CD4-positive, alpha-beta T cell treated with Interleukin-21 for 1 hour (primary cell): ENCODE results near the gene MAPRE3.

Experiments used
- DNase-seq: peaks from one replicate; pipeline ENCODE4 v3.0.0-alpha.2; 2020

MAPRE3 gene

GRCh38 chr2:27019459-27019858, 49.0 kb downstream of the MAPRE3 start:
- DNase-seq, result no peak

DNA sequence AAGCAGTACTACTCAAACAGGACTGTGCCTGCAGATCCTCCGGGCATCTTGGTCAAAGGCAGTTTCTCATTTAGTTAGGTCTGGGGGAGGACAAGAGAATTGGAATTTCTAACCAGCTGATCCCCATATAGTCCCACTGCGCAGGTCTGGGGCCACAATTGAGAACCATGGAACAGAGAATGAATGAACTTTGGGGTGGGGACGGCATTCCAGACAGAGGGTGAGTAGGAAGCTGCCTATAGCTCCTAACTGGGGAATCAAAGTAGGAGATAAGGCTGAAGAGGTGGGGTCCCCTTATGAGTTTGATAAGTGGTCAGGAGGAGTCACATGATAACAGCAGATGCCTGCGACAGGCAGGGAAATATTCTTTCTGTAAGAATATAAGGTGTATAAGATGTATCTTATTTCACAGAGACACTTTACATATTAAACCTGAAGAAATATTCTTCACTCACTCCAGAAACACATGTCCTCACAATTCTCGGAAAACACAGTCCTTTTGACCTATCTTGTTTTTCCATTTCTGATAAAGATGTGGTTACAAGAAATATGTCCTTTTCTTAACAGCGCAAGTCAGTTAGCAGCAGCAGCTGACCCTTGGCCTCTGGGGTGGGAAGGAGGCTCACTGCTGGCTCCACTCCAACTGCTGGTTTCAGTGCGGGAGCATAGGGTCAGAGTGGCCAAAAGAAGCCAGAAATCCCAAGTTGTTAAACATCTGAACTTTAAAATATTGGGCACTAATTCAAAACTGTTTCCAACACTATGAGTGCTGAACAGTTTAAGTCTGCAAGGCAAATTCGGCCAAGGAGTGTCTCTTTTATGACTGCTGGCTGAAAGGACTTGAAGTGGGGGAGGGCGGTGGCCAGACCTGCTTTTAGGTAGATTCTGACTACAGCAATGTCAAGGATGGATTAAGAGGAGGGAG, 49.8 kb downstream of the MAPRE3 start:
- no peak for DNase-seq

DNA sequence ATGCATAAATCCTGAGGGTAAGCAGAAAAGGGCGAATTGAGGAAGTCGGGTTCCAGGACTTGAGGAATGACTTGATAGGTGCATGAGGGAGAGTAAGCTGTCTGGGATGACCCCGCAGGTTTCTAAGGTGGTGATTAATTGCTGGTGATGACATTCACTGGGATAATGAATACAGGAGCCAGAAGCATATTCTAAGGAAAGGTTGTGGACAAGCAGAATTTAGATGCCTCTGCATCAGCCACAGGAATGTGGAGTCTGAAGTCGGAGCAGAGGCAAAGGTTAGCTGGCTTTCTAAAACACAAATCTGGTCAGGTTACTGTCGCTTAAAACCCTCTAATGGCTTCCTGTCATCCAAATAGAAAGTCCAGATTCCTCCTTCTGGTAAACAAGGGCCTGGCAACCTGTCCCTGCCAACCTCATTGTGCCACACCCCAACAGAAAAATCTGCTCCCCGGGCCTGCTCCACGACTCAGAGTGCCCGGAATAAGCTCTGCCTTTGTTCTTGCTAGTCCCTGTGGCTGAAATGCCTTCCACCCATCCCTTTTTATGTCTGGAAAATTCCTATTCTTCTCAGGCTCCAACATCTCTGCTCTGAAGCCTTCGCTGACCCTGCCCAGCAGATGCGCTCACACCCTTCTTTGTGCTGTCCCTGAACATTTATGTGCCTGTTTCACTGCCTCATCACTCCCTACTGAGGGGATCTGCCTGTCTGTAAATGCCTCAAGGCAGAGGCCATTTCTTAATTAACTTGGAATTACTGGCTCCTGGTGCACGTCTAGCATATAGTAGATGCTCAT, 51.0 kb downstream of the MAPRE3 start:
- no peak for DNase-seq

DNA sequence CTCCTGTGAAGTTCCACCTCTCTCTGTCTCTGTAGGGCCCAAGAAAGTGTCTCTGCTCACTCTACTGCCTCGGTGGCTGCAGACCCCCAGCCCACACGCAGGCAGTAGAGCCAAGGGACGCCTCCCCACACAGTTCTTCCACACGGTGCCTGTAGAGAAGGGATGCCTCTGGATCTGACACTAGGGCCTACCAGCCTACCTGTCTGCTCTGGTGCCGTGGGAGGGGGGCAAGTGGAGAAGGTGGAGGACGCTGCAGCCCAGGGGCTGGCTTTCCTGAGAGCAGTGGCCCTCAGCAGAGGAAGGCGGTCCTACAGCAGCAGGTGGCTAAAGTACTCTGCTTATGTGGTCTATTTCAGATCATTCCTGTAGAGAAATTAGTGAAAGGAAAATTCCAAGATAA, 53.3 kb downstream of the MAPRE3 start:
- DNase-seq, result no peak

GRCh38 chr2:27024188-27024587, 53.8 kb downstream of the MAPRE3 start:
- DNase-seq, result no peak

DNA sequence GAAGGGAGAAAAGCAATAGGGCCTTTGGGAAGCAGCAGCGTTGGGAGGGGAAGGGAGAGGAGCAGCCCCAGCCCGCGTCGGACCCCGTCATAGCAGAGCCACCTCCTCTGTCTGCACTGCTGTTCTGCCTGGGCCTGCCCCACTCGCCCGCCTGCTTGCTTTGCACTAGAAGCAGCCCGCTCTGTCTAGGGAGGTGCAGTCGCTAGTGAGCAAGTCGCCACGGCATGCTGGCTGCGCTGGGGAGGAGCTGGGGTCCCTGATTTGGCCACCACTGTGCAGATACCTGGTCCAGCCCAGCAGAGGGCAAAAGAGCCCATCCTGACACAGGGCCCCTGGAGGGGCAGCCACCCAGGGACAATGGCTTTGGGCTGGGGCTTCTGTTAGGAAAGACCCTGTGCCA, 54.4 kb downstream of the MAPRE3 start:
- DNase-seq, result no peak

GRCh38 chr2:27025281-27025800, 54.9 kb downstream of the MAPRE3 start:
- no peak for DNase-seq

- DNase-seq, result no peak
Observed at GRCh38 chr2:27025861-27026851, 55.7 kb downstream of the MAPRE3 start.

GRCh38 chr2:27027211-27027651, 56.8 kb downstream of the MAPRE3 start:
- DNase-seq, result no peak

GRCh38 chr2:27029051-27029450, 58.6 kb downstream of the MAPRE3 start:
- DNase-seq, result no peak

GRCh38 chr2:27032495-27033252, 62.2 kb downstream of the MAPRE3 start, which contains the start of gene TMEM214:
Gene TMEM214, plus strand, starts transcription at chr2:27032965. Its CDS starts 51 bp downstream, at chr2:27033016.
- DNase-seq, result peak; percentile 81

DNA sequence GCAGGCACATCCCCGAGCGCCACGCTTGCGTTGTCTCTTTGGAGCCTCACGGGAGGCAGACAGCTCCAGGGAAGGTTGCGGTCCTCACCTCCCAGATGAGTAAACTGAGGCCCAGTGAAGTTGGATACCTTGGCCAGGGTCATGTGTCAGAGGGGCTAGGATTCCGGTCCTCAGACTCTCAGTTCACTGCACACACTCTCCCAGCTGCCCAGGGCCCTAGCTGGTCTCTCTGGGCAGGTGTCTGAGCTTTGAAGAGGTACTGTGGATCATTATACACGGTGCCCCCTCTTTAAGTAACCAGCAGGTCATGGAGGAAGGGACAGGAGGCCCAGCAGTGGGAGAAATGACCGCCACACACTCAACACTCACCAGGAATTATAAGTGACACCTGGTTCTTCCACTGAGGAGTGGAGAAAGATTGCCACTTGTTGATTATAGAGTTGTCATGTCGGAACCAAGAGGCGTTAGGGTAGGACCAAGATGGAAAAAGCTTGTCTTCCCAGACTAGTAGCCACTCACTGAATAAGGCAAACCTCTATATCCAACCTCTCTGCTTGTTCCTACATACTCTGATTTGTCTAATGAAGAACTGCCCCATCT, 62.9 kb downstream of the MAPRE3 start:
- peak; percentile 1 for DNase-seq

GRCh38 chr2:27038012-27038411, 67.6 kb downstream of the MAPRE3 start:
- DNase-seq, result no peak

- no peak for DNase-seq
Observed at GRCh38 chr2:27038631-27039339, 68.3 kb downstream of the MAPRE3 start.

GRCh38 chr2:27039426-27039825, 69.0 kb downstream of the MAPRE3 start:
- DNase-seq, result no peak

DNA sequence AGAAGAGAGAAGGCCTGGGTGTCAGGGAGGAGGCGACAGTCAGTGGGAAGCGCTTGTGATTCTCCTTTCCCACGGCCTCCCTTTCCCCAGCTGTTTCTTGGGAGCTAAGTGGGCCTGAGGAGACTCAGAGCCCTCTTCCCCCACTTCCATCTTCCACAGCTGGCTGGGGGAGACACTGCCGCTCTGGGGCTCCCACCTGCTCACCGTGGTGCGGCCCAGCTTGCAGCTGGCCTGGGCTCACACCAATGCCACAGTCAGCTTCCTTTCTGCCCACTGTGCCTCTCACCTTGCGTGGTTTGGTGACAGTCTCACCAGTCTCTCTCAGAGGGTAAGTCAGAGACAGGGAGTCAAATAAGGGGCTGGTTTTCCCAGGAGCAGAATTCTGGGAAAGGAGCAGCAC, 69.4 kb downstream of the MAPRE3 start:
- DNase-seq, result no peak

- no peak for DNase-seq
Observed at GRCh38 chr2:27040282-27040681, 69.8 kb downstream of the MAPRE3 start.

DNA sequence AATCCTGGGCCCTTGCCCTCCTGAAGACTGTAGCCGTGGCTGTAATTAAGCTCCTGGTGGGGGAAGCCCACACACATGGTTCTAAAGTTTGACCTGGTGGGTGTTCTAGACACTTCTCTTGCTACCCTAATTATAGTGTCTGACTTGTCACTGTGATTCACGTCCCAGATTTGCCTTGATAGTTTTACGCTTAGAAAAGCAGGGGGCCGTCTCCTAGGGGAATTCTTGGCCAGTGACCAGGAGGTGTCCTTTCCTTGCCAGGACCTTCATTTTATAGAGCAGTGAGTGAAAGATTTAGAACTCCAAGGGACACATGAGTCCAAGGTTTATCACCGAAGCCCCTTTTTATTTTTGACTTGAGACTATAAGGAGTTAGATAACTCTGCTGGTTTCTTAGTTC, 71.3 kb downstream of the MAPRE3 start:
- DNase-seq, result no peak

GRCh38 chr2:27042159-27042661, 71.8 kb downstream of the MAPRE3 start:
- DNase-seq, result no peak

- DNase-seq, result no peak
Observed at GRCh38 chr2:27042985-27043634, 72.7 kb downstream of the MAPRE3 start.
